Activated CD4-positive, CD25-positive, alpha-beta regulatory T cell (primary cell): ENCODE measurements around the gene GALNT17.
"Not testable (repeated sequence)": the region's sequence is repeated elsewhere in the genome, so short reads cannot be mapped to it uniquely, and the experiment has no call there.

ENCODE experiments used
- DNase-seq, 4 experiments: peaks; one replicate each; lab custom pipeline; 2025; lab: John Stamatoyannopoulos, UW

Gene GALNT17

GRCh38 chr7:71566376-71566775, 434.4 kb downstream of the GALNT17 start:
- no peak for DNase-seq

GRCh38 chr7:71566991-71567390, 435.0 kb downstream of the GALNT17 start:
- no peak for DNase-seq

- no peak for DNase-seq
Measured at GRCh38 chr7:71574153-71574860, 442.4 kb downstream of the GALNT17 start.

- no peak for DNase-seq
Measured at GRCh38 chr7:71580027-71580426, 448.1 kb downstream of the GALNT17 start.

GRCh38 chr7:71584256-71584655, 452.3 kb downstream of the GALNT17 start:
- no peak for DNase-seq

- no peak for DNase-seq
Measured at GRCh38 chr7:71591876-71592275, 459.9 kb downstream of the GALNT17 start.

- not testable (repeated sequence) for DNase-seq
Measured at GRCh38 chr7:71592388-71592787, 460.4 kb downstream of the GALNT17 start.

GRCh38 chr7:71594736-71595135, 462.8 kb downstream of the GALNT17 start:
- no peak for DNase-seq

- no peak for DNase-seq
Measured at GRCh38 chr7:71595176-71595575, 463.2 kb downstream of the GALNT17 start.

GRCh38 chr7:71598553-71598952, 466.6 kb downstream of the GALNT17 start:
- no peak for DNase-seq

- no peak for DNase-seq
Measured at GRCh38 chr7:71601851-71602250, 469.9 kb downstream of the GALNT17 start.

- no peak for DNase-seq
Measured at GRCh38 chr7:71604818-71605414, 473.0 kb downstream of the GALNT17 start.

- DNase-seq: no peak
Measured at GRCh38 chr7:71611986-71612385, 480.0 kb downstream of the GALNT17 start.

GRCh38 chr7:71612911-71613310, 481.0 kb downstream of the GALNT17 start:
- DNase-seq: no peak

- no peak for DNase-seq
Measured at GRCh38 chr7:71613313-71613712, 481.4 kb downstream of the GALNT17 start.

- no peak for DNase-seq
Measured at GRCh38 chr7:71615017-71615416, 483.1 kb downstream of the GALNT17 start.

- DNase-seq: no peak
Measured at GRCh38 chr7:71616217-71616616, 484.3 kb downstream of the GALNT17 start.

- DNase-seq: no peak
Measured at GRCh38 chr7:71618278-71618677, 486.3 kb downstream of the GALNT17 start.

GRCh38 chr7:71625545-71625944, 493.6 kb downstream of the GALNT17 start:
- no peak for DNase-seq

- DNase-seq: no peak
Measured at GRCh38 chr7:71626206-71626605, 494.3 kb downstream of the GALNT17 start.

GRCh38 chr7:71627651-71628050, 495.7 kb downstream of the GALNT17 start:
- no peak for DNase-seq

GRCh38 chr7:71630516-71630915, 498.6 kb downstream of the GALNT17 start:
- DNase-seq: no peak

- DNase-seq: no peak
Measured at GRCh38 chr7:71633551-71634008, 501.6 kb downstream of the GALNT17 start.

- not testable (repeated sequence) for DNase-seq
Measured at GRCh38 chr7:71635849-71636248, 503.9 kb downstream of the GALNT17 start.
